ENCODE results near the gene MECP2.

Gene MECP2

GRCh38 chrX:154115071-154115470 lies 17.6 kb upstream of the MECP2 start:
- Histone ChIP-seq H3K27ac (ENCODE audit: low read depth, low read length) (no peak overlapping the region), H3K27me3 (ENCODE audit: control insufficient read depth, insufficient read depth, low read length) (no peaks in the 10 kb centered on the region), H3K4me3 (ENCODE audit: low read depth, low read length) (no peak overlapping the region), H3K36me3 (ENCODE audit: control insufficient read depth, insufficient read depth, low read length) (no peaks in the 10 kb centered on the region), H3K9me3 (ENCODE audit: control insufficient read depth, insufficient read depth, low read depth, low read length) (peaks cover 8% of the 10 kb centered on the region; the same call in 1 of the 2 replicates), H3K9ac (ENCODE audit: low read length) (no peak overlapping the region), H3K4me1 (ENCODE audit: control insufficient read depth, insufficient read depth, low read length) (peaks cover 9% of the 10 kb centered on the region; the same call in 1 of the 2 replicates)

- Histone ChIP-seq H3K4me3 (ENCODE audit: low read depth, low read length) (no peak overlapping the region), H3K36me3 (ENCODE audit: control insufficient read depth, insufficient read depth, low read length) (no peaks in the 10 kb centered on the region), H3K4me1 (ENCODE audit: control insufficient read depth, insufficient read depth, low read length) (peaks cover 9% of the 10 kb centered on the region; the same call in 1 of the 2 replicates), H3K27me3 (ENCODE audit: control insufficient read depth, insufficient read depth, low read length) (no peaks in the 10 kb centered on the region), H3K9ac (ENCODE audit: low read length) (no peak overlapping the region), H3K9me3 (ENCODE audit: control insufficient read depth, insufficient read depth, low read depth, low read length) (peaks cover 8% of the 10 kb centered on the region; the same call in 1 of the 2 replicates), H3K27ac (ENCODE audit: low read depth, low read length) (no peak overlapping the region)
These were observed 17.1 kb upstream of the MECP2 start for GRCh38 chrX:154114652-154115051.

GRCh38 chrX:154113729-154114128 lies 16.2 kb upstream of the MECP2 start:
- Histone ChIP-seq H3K4me3 (ENCODE audit: low read depth, low read length) (no peak overlapping the region), H3K4me1 (ENCODE audit: control insufficient read depth, insufficient read depth, low read length) (peaks cover 9% of the 10 kb centered on the region; the same call in 1 of the 2 replicates), H3K36me3 (ENCODE audit: control insufficient read depth, insufficient read depth, low read length) (no peaks in the 10 kb centered on the region), H3K27ac (ENCODE audit: low read depth, low read length) (no peak overlapping the region), H3K9ac (ENCODE audit: low read length) (no peak overlapping the region), H3K27me3 (ENCODE audit: control insufficient read depth, insufficient read depth, low read length) (no peaks in the 10 kb centered on the region), H3K9me3 (ENCODE audit: control insufficient read depth, insufficient read depth, low read depth, low read length) (peaks cover 12% of the 10 kb centered on the region; the same call in 1 of the 2 replicates)

- Histone ChIP-seq H3K4me1 (ENCODE audit: control insufficient read depth, insufficient read depth, low read length) (peaks cover 33% of the 10 kb centered on the region), H3K4me3 (ENCODE audit: low read depth, low read length) (0 out of 2 replicates have a peak overlapping the region, but pooled peaks have one; percentile 55), H3K36me3 (ENCODE audit: control insufficient read depth, insufficient read depth, low read length) (no peaks in the 10 kb centered on the region), H3K27ac (ENCODE audit: low read depth, low read length) (no peak overlapping the region), H3K9ac (ENCODE audit: low read length) (no peak overlapping the region), H3K9me3 (ENCODE audit: control insufficient read depth, insufficient read depth, low read depth, low read length) (peaks cover 14% of the 10 kb centered on the region; the same call in 1 of the 2 replicates), H3K27me3 (ENCODE audit: control insufficient read depth, insufficient read depth, low read length) (no peaks in the 10 kb centered on the region)
These were observed 1.0 kb upstream of the MECP2 start for GRCh38 chrX:154098551-154098950.

GRCh38 chrX:154097003-154097588 lies 421 bp downstream of the MECP2 start:
- Histone ChIP-seq H3K27ac (ENCODE audit: low read depth, low read length) (no peak overlapping the region; the same call in 1 of the 2 replicates), H3K9ac (ENCODE audit: low read length) (peak overlapping the region; percentile 89), H3K4me1 (ENCODE audit: control insufficient read depth, insufficient read depth, low read length) (peaks cover 45% of the 10 kb centered on the region), H3K27me3 (ENCODE audit: control insufficient read depth, insufficient read depth, low read length) (no peaks in the 10 kb centered on the region), H3K9me3 (ENCODE audit: control insufficient read depth, insufficient read depth, low read depth, low read length) (peaks cover 14% of the 10 kb centered on the region; the same call in 1 of the 2 replicates), H3K36me3 (ENCODE audit: control insufficient read depth, insufficient read depth, low read length) (no peaks in the 10 kb centered on the region), H3K4me3 (ENCODE audit: low read depth, low read length) (peak overlapping the region; percentile 91)

GRCh38 chrX:154096140-154097002 lies 1.1 kb downstream of the MECP2 start:
- H3K4me1 ChIP-seq (ENCODE audit: control insufficient read depth, insufficient read depth, low read length), result peaks cover 50% of the 10 kb centered on the region
- peaks cover 14% of the 10 kb centered on the region; the same call in 1 of the 2 replicates for H3K9me3 ChIP-seq (ENCODE audit: control insufficient read depth, insufficient read depth, low read depth, low read length)
- no peaks in the 10 kb centered on the region for H3K36me3 ChIP-seq (ENCODE audit: control insufficient read depth, insufficient read depth, low read length)
- peak overlapping the region; percentile 64 for H3K9ac ChIP-seq (ENCODE audit: low read length)
- H3K27me3 ChIP-seq (ENCODE audit: control insufficient read depth, insufficient read depth, low read length), result no peaks in the 10 kb centered on the region
- peak overlapping the region; percentile 91 for H3K4me3 ChIP-seq (ENCODE audit: low read depth, low read length)
- H3K27ac ChIP-seq (ENCODE audit: low read depth, low read length), result no peak overlapping the region

- peaks cover 59% of the 10 kb centered on the region for H3K4me1 ChIP-seq (ENCODE audit: control insufficient read depth, insufficient read depth, low read length)
- no peak overlapping the region for H3K9ac ChIP-seq (ENCODE audit: low read length)
- H3K27ac ChIP-seq (ENCODE audit: low read depth, low read length), result no peak overlapping the region
- peaks cover 14% of the 10 kb centered on the region; the same call in 1 of the 2 replicates for H3K9me3 ChIP-seq (ENCODE audit: control insufficient read depth, insufficient read depth, low read depth, low read length)
- peak overlapping the region; percentile 91 for H3K4me3 ChIP-seq (ENCODE audit: low read depth, low read length)
- H3K27me3 ChIP-seq (ENCODE audit: control insufficient read depth, insufficient read depth, low read length), result no peaks in the 10 kb centered on the region
- H3K36me3 ChIP-seq (ENCODE audit: control insufficient read depth, insufficient read depth, low read length), result no peaks in the 10 kb centered on the region; the same call in 1 of the 2 replicates
These were observed 2.7 kb downstream of the MECP2 start for GRCh38 chrX:154094833-154095232.

- Histone ChIP-seq H3K9ac (ENCODE audit: low read length) (peak overlapping the region; percentile 16), H3K27me3 (ENCODE audit: control insufficient read depth, insufficient read depth, low read length) (no peaks in the 10 kb centered on the region), H3K4me3 (ENCODE audit: low read depth, low read length) (peak overlapping the region; percentile 42), H3K36me3 (ENCODE audit: control insufficient read depth, insufficient read depth, low read length) (peaks cover 4% of the 10 kb centered on the region; the same call in 1 of the 2 replicates), H3K9me3 (ENCODE audit: control insufficient read depth, insufficient read depth, low read depth, low read length) (peaks cover 14% of the 10 kb centered on the region; the same call in 1 of the 2 replicates), H3K27ac (ENCODE audit: low read depth, low read length) (no peak overlapping the region), H3K4me1 (ENCODE audit: control insufficient read depth, insufficient read depth, low read length) (peaks cover 59% of the 10 kb centered on the region)
These were observed 3.6 kb downstream of the MECP2 start for GRCh38 chrX:154093965-154094364.

GRCh38 chrX:154092371-154092770 lies 5.1 kb downstream of the MECP2 start:
- H3K9me3 ChIP-seq (ENCODE audit: control insufficient read depth, insufficient read depth, low read depth, low read length), result peaks cover 14% of the 10 kb centered on the region; the same call in 1 of the 2 replicates
- H3K9ac ChIP-seq (ENCODE audit: low read length), result no peak overlapping the region
- H3K27ac ChIP-seq (ENCODE audit: low read depth, low read length), result no peak overlapping the region
- H3K36me3 ChIP-seq (ENCODE audit: control insufficient read depth, insufficient read depth, low read length), result peaks cover 8% of the 10 kb centered on the region; the same call in 1 of the 2 replicates
- peaks cover 53% of the 10 kb centered on the region for H3K4me1 ChIP-seq (ENCODE audit: control insufficient read depth, insufficient read depth, low read length)
- no peak overlapping the region for H3K4me3 ChIP-seq (ENCODE audit: low read depth, low read length)
- H3K27me3 ChIP-seq (ENCODE audit: control insufficient read depth, insufficient read depth, low read length), result no peaks in the 10 kb centered on the region

- Histone ChIP-seq H3K9me3 (ENCODE audit: control insufficient read depth, insufficient read depth, low read depth, low read length) (peaks cover 14% of the 10 kb centered on the region; the same call in 1 of the 2 replicates), H3K27ac (ENCODE audit: low read depth, low read length) (no peak overlapping the region), H3K4me1 (ENCODE audit: control insufficient read depth, insufficient read depth, low read length) (peaks cover 53% of the 10 kb centered on the region), H3K9ac (ENCODE audit: low read length) (no peak overlapping the region), H3K4me3 (ENCODE audit: low read depth, low read length) (no peak overlapping the region), H3K36me3 (ENCODE audit: control insufficient read depth, insufficient read depth, low read length) (peaks cover 8% of the 10 kb centered on the region; the same call in 1 of the 2 replicates), H3K27me3 (ENCODE audit: control insufficient read depth, insufficient read depth, low read length) (no peaks in the 10 kb centered on the region)
These were observed 5.8 kb downstream of the MECP2 start for GRCh38 chrX:154091678-154092077.

GRCh38 chrX:154090731-154091130 lies 6.8 kb downstream of the MECP2 start:
- no peak overlapping the region for H3K4me3 ChIP-seq (ENCODE audit: low read depth, low read length)
- H3K36me3 ChIP-seq (ENCODE audit: control insufficient read depth, insufficient read depth, low read length), result peaks cover 8% of the 10 kb centered on the region; the same call in 1 of the 2 replicates
- peaks cover 6% of the 10 kb centered on the region; the same call in 1 of the 2 replicates for H3K9me3 ChIP-seq (ENCODE audit: control insufficient read depth, insufficient read depth, low read depth, low read length)
- H3K9ac ChIP-seq (ENCODE audit: low read length), result no peak overlapping the region
- no peaks in the 10 kb centered on the region for H3K27me3 ChIP-seq (ENCODE audit: control insufficient read depth, insufficient read depth, low read length)
- peaks cover 46% of the 10 kb centered on the region for H3K4me1 ChIP-seq (ENCODE audit: control insufficient read depth, insufficient read depth, low read length)
- no peak overlapping the region for H3K27ac ChIP-seq (ENCODE audit: low read depth, low read length)
